ENCODE results near the gene ALPK3.

DNA sequence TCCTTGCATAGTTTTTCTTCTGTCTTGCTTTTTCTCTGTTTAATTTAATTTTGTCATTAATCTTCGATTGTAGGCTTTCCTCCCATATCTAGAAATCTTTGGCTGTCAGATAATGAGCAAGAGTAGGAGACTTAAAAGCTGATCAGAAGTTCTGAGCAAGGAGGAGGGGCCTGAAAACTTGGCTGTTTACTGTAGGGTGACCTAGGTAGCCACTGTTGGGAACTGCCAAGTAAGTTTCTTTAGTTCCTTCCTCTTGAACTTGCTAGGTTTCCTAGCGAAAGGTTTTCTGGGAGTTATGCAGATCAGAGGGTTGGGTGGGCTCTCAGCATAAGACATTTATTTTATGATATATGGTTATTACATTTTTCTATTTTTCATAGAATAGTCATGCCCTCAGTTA, 14.5 kb downstream of the ALPK3 start:
- TF ChIP-seq, protein P1, sequence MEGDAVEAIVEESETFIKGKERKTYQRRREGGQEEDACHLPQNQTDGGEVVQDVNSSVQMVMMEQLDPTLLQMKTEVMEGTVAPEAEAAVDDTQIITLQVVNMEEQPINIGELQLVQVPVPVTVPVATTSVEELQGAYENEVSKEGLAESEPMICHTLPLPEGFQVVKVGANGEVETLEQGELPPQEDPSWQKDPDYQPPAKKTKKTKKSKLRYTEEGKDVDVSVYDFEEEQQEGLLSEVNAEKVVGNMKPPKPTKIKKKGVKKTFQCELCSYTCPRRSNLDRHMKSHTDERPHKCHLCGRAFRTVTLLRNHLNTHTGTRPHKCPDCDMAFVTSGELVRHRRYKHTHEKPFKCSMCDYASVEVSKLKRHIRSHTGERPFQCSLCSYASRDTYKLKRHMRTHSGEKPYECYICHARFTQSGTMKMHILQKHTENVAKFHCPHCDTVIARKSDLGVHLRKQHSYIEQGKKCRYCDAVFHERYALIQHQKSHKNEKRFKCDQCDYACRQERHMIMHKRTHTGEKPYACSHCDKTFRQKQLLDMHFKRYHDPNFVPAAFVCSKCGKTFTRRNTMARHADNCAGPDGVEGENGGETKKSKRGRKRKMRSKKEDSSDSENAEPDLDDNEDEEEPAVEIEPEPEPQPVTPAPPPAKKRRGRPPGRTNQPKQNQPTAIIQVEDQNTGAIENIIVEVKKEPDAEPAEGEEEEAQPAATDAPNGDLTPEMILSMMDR (IDR thresholded peaks at IDR 0.05): no peak
- TF ChIP-seq EP300 (IDR thresholded peaks at IDR 0.05): no peak

Data from stomach (tissue), 4 donors.